SK-N-MC (cell line): ENCODE data around the gene SAMD14.

ENCODE experiments used
- DNase-seq: peaks from one replicate; pipeline ENCODE4 v3.0.0-alpha.2; 2011; ENCODE audit warnings: low read depth, low spot score
- H3K27ac ChIP-seq: fragments of 200-600 bp; sonication (generic); 2 replicates; pipeline ENCODE4 v1.5.1; 2016; ENCODE audit warnings: mixed run types
- H3K36me3 ChIP-seq: fragments of 200-600 bp; sonication (generic); 2 replicates; pipeline ENCODE4 v1.6.1; 2017; ENCODE audit warnings: antibody characterized with exemption, low read length, mixed read lengths; ENCODE audit not compliant: insufficient read depth
- H3K4me3 ChIP-seq: fragments of 200-600 bp; sonication (generic); 2 replicates; pipeline ENCODE4 v1.5.1; 2016
- H3K9ac ChIP-seq: fragments of 200-600 bp; sonication (generic); 2 replicates; pipeline ENCODE4 v1.8.0; 2017; ENCODE audit warnings: mixed run types, mixed read lengths; ENCODE audit not compliant: insufficient read length
- H3K9me3 ChIP-seq: fragments of 200-600 bp; sonication (generic); 2 replicates; pipeline ENCODE4 v1.6.1; 2017; ENCODE audit warnings: low read depth, mild to moderate bottlenecking, antibody characterized with exemption, low read length, moderate library complexity, mixed read lengths
- EZH2 ChIP-seq: fragments of 200-600 bp; sonication (generic); IDR thresholded peaks from one replicate; pipeline ENCODE4 v1.6.1; 2017; ENCODE audit warnings: antibody characterized with exemption
- FOXP2 ChIP-seq: optimal IDR thresholded peaks from 2 replicates; pipeline ENCODE3; 2011; ENCODE audit warnings: mild to moderate bottlenecking, moderate library complexity; ENCODE audit not compliant: insufficient read depth; ENCODE audit errors: extremely low read length, control extremely low read depth
- POLR2AphosphoS5 ChIP-seq: IDR thresholded peaks from 2 replicates; pipeline ENCODE4 v1.6.1; 2012; ENCODE audit warnings: mild to moderate bottlenecking, low read depth, low read length, borderline replicate concordance

SAMD14 gene

DNA sequence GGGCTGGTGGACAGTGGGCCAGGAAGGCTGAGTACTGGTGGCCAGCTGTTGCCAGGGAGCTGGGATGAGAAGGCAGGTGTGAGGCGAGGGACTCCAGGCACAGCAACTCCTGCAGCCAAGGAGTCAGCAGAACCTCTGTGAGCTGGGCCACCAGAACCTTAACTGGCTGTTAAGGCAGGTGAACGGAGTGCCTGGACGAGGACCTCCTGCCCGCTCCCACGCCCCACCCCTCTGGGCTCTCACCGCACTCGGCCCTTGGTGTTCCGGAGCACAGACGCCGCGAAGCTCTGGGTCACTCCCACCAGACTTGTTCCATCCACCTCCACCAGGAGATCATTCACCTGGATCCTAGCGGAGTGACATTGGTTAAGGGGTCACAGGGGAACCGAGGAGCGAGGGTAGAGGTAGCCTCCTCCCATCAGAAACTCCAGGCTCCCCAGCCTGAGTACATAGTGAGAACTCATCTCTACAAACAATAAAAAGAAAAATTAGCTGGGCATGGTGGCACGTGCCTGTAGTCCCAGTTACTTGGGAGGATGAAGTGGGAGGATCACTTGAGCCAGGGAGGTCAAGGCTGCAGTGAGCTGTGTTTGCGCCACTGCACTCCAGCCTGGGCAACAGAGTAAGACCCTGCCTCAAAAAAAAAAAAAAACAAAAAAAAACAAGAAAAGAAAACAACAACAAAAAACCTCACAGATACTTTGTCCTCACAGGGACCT, 11.2 kb upstream of the SAMD14 start:
- Histone ChIP-seq H3K36me3 (peaks cover 84% of the 10 kb centered on the region), H3K9ac (no peak overlapping the region), H3K27ac (no peak overlapping the region), H3K9me3 (no peaks in the 10 kb centered on the region), H3K4me3 (no peak overlapping the region)
- DNase-seq = no peak
- TF ChIP-seq FOXP2 (no peak), POLR2AphosphoS5 (no peak), EZH2 (no peak)

DNA sequence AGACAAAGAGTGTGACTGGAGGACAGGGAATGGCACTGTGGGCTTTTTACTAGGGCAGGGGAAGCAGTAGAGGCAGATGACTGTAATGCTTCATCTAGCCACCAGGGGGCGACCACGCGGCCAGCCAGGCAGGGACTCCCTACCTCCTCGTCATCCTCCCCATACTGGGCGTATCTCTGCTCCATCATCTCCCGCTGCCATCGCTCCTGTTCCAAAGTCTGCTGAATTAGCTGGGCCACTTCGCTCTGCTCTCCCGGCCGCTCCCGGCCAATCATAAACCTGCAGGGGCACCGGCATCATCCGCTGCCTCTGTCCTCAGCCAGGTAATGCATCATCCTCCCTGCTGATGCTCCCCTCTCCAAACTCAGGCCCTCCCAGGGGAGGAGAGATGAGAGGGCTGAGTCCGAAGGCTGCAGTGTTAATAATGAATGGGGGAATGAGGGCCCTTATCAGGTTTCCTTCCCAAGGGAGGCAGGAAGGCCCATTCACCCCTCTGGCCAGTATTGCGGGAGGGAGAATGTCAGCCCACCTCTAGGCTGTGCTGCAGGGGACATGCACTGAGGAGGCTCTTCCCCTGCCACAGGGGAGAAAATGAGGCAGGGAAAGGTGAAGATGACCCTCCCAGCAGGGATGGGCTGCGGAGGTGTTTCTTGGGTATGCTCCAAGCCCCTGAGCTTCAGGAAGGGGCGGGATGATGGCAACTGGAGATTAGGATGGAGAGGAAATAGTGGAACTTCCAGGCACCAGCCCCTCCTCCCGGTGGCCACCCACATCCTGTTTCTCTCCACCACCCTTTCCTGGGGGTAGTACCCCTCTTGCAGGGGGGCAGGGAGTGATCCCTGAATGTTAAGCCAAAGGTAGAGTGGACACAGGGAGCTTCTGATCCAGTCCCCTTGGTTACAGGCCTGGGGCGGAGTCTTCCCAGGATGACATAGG, 10.3 kb upstream of the SAMD14 start:
- Histone ChIP-seq H3K9ac (no peak overlapping the region), H3K27ac (no peak overlapping the region), H3K9me3 (no peaks in the 10 kb centered on the region), H3K4me3 (no peak overlapping the region), H3K36me3 (peaks cover 85% of the 10 kb centered on the region)
- no peak for DNase-seq
- TF ChIP-seq POLR2AphosphoS5 = no peak
- no peak for TF ChIP-seq FOXP2
- TF ChIP-seq EZH2 = no peak

DNA sequence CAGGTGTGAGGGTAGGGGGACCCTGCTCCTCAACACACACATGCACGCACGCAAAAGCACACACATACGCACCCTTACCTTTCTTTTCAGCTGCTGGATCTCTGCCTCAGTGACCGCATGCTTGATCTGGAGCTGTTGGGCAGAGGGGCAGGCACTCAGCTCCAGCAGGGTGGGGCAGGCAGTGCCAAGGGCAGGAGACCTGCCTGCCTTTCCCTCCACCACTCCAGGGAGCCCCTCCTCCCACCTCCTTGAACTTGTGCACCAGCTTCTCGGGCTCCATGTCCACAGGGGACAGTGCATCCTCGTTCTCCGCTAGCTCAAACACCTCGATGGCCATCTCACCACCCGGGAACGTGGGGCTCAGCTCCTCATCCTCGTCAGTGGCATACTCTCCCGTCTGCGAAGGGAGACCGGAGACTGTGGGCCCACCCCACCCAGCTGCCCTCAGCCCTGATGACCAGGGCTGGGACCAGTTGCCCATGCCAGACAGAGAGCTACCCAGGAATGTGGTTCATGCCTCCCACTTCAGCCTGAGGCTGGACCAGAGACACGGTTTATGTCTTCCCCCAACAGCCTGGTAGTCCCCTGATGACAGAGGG, 9.3 kb upstream of the SAMD14 start:
- TF ChIP-seq POLR2AphosphoS5 (no peak), EZH2 (no peak), FOXP2 (no peak)
- no peak overlapping the region for H3K27ac ChIP-seq
- peaks cover 83% of the 10 kb centered on the region for H3K36me3 ChIP-seq

DNA sequence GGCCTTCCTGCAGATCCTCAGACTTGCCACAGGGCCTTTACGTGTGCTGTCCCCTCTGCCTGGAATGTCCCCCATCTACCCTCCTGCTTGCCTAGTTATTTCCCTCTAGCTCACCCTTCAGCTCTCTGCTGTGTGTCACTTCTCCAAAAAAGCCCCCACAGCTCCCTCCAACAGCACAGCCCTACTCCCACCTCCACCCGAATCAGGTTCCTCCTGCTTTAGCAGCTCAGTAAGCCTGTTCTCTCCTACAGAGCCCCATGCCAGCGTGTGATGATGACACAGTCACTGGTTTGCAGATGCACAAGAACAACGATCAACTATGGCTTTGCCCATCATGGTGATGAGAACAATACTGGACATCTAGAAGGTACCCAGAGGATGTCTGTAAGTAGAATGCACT, 7.1 kb upstream of the SAMD14 start:
- Histone ChIP-seq H3K9me3 (no peaks in the 10 kb centered on the region), H3K27ac (no peak overlapping the region), H3K4me3 (no peak overlapping the region), H3K36me3 (peaks cover 62% of the 10 kb centered on the region), H3K9ac (no peak overlapping the region)
- no peak for DNase-seq
- TF ChIP-seq FOXP2 = no peak
- no peak for TF ChIP-seq EZH2
- no peak for TF ChIP-seq POLR2AphosphoS5

More for the DNA sequence above, 9.3 kb upstream of the SAMD14 start:
- Histone ChIP-seq H3K9ac (no peak overlapping the region), H3K4me3 (no peak overlapping the region), H3K9me3 (no peaks in the 10 kb centered on the region)
- DNase-seq = no peak

DNA sequence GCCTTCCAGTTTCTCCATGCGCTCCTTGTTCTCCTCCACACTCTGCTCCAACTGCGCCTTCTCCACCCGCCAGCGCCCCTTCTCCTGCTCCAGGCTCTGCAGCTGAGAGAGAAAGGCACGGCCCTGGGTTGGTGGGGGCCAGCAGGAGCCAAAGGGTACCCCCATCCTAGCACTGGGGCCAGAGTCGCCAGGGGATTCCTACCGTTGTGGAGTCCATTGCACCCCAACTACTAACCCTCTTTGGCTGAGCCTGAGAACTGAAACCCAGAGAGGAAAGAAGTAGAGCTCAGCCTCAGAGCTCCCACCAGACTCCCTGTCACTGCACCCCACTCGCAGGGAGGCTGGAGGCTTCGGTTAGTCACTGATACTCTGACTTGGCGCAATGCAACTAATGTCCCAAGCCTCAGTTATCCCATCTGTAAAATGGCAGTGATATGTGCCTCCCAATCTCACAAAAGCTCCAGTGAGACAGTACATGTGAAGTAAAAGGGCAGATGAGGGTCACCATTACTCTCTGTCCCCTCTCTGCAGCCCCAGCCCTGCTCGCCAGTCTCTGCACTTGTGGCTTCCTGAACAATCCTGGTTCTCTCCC, 6.2 kb upstream of the SAMD14 start:
- TF ChIP-seq EZH2 (no peak), POLR2AphosphoS5 (no peak), FOXP2 (no peak)
- Histone ChIP-seq H3K27ac (no peak overlapping the region), H3K36me3 (peaks cover 54% of the 10 kb centered on the region), H3K9ac (no peak overlapping the region), H3K4me3 (no peak overlapping the region), H3K9me3 (no peaks in the 10 kb centered on the region)
- DNase-seq = no peak

DNA sequence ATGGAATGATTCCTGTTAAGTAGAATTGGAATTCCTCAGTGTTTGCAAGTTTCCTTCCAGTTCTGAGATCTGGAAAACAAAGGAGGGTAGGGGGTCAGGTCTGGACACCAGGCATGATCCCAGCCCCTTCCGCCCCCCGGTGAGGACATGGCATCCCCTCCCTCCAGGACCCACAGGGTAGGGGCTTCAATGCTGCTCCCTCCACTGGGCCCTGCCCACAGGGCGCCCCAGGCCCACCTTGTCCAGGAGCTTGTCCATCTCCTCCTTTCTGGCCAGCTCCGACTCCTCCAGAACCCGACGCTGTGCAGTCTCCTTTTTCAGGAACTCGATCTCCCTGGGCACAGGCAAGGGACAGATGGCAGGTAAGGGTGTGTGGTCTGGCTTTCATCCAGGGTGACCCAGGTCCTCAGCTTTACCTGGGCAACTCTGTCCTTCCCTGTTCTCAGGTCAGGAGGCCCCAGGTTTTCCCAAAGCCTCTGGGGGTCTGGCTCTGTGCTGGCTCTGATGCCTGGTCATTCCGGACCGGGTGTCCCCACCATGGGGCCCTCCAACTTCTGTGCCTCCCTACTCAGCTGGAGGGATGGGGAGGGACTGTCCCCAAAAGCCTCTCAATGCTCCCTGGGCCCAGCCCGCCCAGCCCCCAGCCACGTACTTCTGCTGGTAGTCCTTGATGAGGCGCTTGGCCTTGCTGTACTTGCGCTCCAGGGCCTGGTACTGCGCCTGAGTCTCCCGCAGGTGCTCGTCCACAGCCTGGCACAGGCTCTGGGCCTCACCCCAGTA, 5.5 kb upstream of the SAMD14 start:
- Histone ChIP-seq H3K9me3 (no peaks in the 10 kb centered on the region), H3K36me3 (peaks cover 47% of the 10 kb centered on the region), H3K27ac (no peak overlapping the region), H3K4me3 (no peak overlapping the region), H3K9ac (no peak overlapping the region)
- TF ChIP-seq FOXP2 (no peak), EZH2 (no peak), POLR2AphosphoS5 (no peak)
- DNase-seq = no peak

DNA sequence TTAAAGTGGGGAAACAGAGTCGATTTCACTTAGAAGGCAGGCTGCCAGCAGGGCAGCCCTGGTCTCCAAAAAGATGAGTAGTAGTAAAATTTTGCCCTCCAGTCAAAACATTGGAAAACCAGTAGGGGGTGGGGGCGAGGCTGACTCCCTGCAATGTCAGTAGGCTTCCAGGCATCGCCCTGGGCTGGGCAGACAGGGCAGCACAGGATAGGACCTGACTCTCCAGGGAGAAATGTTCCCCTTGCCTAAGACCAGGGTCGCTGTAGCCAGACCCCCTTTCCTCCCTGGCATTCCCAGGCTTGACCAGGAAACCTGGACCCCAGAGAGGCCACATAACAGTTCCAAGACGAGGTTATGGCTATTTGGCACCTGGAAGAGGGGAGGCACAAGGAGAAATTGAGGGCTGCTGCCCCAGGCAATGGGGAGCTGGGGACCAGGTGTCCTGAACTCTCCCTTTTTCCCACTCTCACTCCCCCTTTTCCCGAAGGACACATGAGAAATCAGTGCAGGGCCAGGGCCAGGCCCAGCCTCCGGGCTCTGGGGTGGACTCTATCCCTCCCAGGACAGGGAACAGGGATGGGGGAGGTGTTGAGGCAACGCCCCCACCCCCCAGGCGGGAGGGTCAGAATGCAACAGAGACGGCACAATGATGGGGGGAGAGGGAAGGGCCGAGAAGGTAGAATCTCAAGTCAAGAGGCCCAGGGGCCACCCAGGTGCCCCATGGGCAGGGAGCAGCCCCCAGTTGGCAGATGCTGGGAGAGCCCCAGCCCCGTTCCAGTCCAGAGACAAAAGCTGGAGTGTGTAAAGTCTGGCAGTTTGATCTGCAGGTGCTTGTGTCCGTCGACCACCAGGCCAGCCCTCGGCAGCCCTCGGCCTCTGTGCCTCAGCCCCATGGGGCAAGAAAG, 4.5 kb upstream of the SAMD14 start:
- DNase-seq = no peak
- H3K27ac ChIP-seq = no peak overlapping the region
- no peak overlapping the region for H3K4me3 ChIP-seq
- H3K9me3 ChIP-seq = no peaks in the 10 kb centered on the region
- no peak for TF ChIP-seq FOXP2
- no peak for TF ChIP-seq EZH2
- TF ChIP-seq POLR2AphosphoS5 = no peak
- H3K9ac ChIP-seq = no peak overlapping the region
- H3K36me3 ChIP-seq = peaks cover 38% of the 10 kb centered on the region
